Ovary (tissue), 3 donors: ENCODE results near the gene ABCG1.

Experiments used
- CTCF ChIP-seq, 3 donors: fragments of 450-650 bp in 2 of 3; fragments of 200-600 bp in 1 of 3; IDR thresholded peaks; one replicate each; pipeline versions ENCODE4 v1.5.1 to v1.8.0; 2016 to 2022; ENCODE audit warnings: antibody characterized with exemption in 3 of 3, mild to moderate bottlenecking in 1 of 3
- EP300 ChIP-seq: sonication (generic); formaldehyde crosslinking; IDR thresholded peaks from one replicate; pipeline ENCODE4 v1.6.1; 2017; ENCODE audit warnings: antibody characterized with exemption
- donor health status: DM: no; HTN: no; CAD: no.

GRCh38 chr21:42319376-42319775, 100.4 kb downstream of the ABCG1 start:
- TF ChIP-seq CTCF (IDR thresholded peaks at IDR 0.05), result no peak
- TF ChIP-seq EP300, result no peak
